WTC11 (cell line): ENCODE results near the gene MAP4. TPM values are rescaled to one million over a fixed set of nuclear protein-coding genes. Genes with fewer than 3 reads are reported as not detected.

Experiments used
- ATAC-seq: fragments of 200-7000 bp; cut with Tn5 transposase; 2 replicates; pipeline ENCODE4 v1.10.0; 2021; ENCODE audit warnings: mild to moderate bottlenecking, moderate library complexity
- CTCF ChIA-PET: fragments of 300-600 bp; sonication (Branson Sonifier 250); formaldehyde crosslinking; loops from one replicate; lab custom pipeline; 2021; ENCODE audit warnings: antibody characterized with exemption; lab: Charles Lee
- POLR2A ChIA-PET: fragments of 350-600 bp; sonication (Branson Sonifier 250); formaldehyde crosslinking; loops from one replicate; lab custom pipeline; 2021; ENCODE audit warnings: antibody characterized with exemption; lab: Charles Lee
- DNase-seq: peaks from one replicate; pipeline ENCODE4 v3.0.0; 2021; ENCODE audit warnings: low spot score
- H3K27ac Mint-ChIP-seq: 2 replicates; pipeline ENCODE4 v1.8.0; 2021; ENCODE audit warnings: mixed read lengths
- H3K27me3 Mint-ChIP-seq: 2 replicates; pipeline ENCODE4 v1.8.0; 2021; ENCODE audit warnings: low read depth, mild to moderate bottlenecking, moderate library complexity, mixed read lengths
- H3K36me3 Mint-ChIP-seq: 2 replicates; pipeline ENCODE4 v1.8.0; 2021; ENCODE audit warnings: mixed read lengths
- H3K4me1 Mint-ChIP-seq: 2 replicates; pipeline ENCODE4 v1.8.0; 2022; ENCODE audit warnings: mixed read lengths
- H3K4me3 Mint-ChIP-seq: 2 replicates; pipeline ENCODE4 v1.8.0; 2021; ENCODE audit warnings: mild to moderate bottlenecking, moderate library complexity, mixed read lengths
- H3K9me3 Mint-ChIP-seq: 2 replicates; pipeline ENCODE4 v1.8.0; 2021; ENCODE audit warnings: mixed read lengths
- ATF1 ChIP-seq: sonication (generic); formaldehyde crosslinking; IDR thresholded peaks from 2 replicates; pipeline ENCODE4 v1.8.1; 2023; ENCODE audit warnings: mild to moderate bottlenecking, moderate library complexity, missing genetic modification reagents
- CREB1 ChIP-seq: sonication (generic); formaldehyde crosslinking; IDR thresholded peaks from 2 replicates; pipeline ENCODE4 v1.8.0; 2023; ENCODE audit warnings: mild to moderate bottlenecking, missing genetic modification reagents
- E2F5 ChIP-seq: sonication (generic); formaldehyde crosslinking; IDR thresholded peaks from 2 replicates; pipeline ENCODE4 v1.8.1; 2022; ENCODE audit warnings: mild to moderate bottlenecking, moderate library complexity, missing genetic modification reagents
- ESRRA ChIP-seq: sonication (generic); formaldehyde crosslinking; IDR thresholded peaks from 2 replicates; pipeline ENCODE4 v1.8.1; 2022; ENCODE audit warnings: mild to moderate bottlenecking, missing genetic modification reagents, borderline replicate concordance
- IRF2 ChIP-seq: sonication (generic); formaldehyde crosslinking; IDR thresholded peaks from 2 replicates; pipeline ENCODE4 v1.8.0; 2022; ENCODE audit warnings: low read depth, missing genetic modification reagents, borderline replicate concordance
- KAT7 ChIP-seq: sonication (generic); formaldehyde crosslinking; IDR thresholded peaks from 2 replicates; pipeline ENCODE4 v1.8.1; 2023; ENCODE audit warnings: missing genetic modification reagents, mild to moderate bottlenecking, borderline replicate concordance
- MLX ChIP-seq: sonication (generic); formaldehyde crosslinking; IDR thresholded peaks from 2 replicates; pipeline ENCODE4 v1.8.1; 2023; ENCODE audit warnings: mild to moderate bottlenecking, missing genetic modification reagents, moderate library complexity
- MXD4 ChIP-seq: fragments of 250-450 bp; sonication (Bioruptor Pico); IDR thresholded peaks from 2 replicates; pipeline ENCODE4 v1.8.0; 2021; ENCODE audit warnings: mild to moderate bottlenecking, moderate library complexity, borderline replicate concordance
- NFATC4 ChIP-seq: fragments of 250-450 bp; sonication (Bioruptor Pico); IDR thresholded peaks from 2 replicates; pipeline ENCODE4 v1.9.0; 2021; ENCODE audit warnings: mild to moderate bottlenecking
- SOX15 ChIP-seq: fragments of 250-450 bp; sonication (Bioruptor Pico); IDR thresholded peaks from 2 replicates; pipeline ENCODE4 v1.9.0; 2021; ENCODE audit warnings: mild to moderate bottlenecking
- SP1 ChIP-seq: sonication (generic); formaldehyde crosslinking; conservative IDR thresholded peaks from 2 replicates; pipeline ENCODE4 v1.8.1; 2022; ENCODE audit warnings: missing genetic modification reagents
- TCF7 ChIP-seq: sonication (generic); formaldehyde crosslinking; IDR thresholded peaks from 2 replicates; pipeline ENCODE4 v1.8.0; 2022; ENCODE audit warnings: mild to moderate bottlenecking, low read depth, missing genetic modification reagents, moderate library complexity
- USF1 ChIP-seq: sonication (generic); formaldehyde crosslinking; IDR thresholded peaks from 2 replicates; pipeline ENCODE4 v1.8.0; 2022; ENCODE audit warnings: mild to moderate bottlenecking, missing genetic modification reagents
- ZNF121 ChIP-seq: sonication (generic); formaldehyde crosslinking; IDR thresholded peaks from 2 replicates; pipeline ENCODE4 v1.8.0; 2023; ENCODE audit warnings: missing genetic modification reagents
- ZNF263 ChIP-seq: sonication (generic); formaldehyde crosslinking; IDR thresholded peaks from 2 replicates; pipeline ENCODE4 v1.8.1; 2022; ENCODE audit warnings: low read depth, mild to moderate bottlenecking, moderate library complexity, missing genetic modification reagents
- ZNF281 ChIP-seq: sonication (generic); formaldehyde crosslinking; IDR thresholded peaks from 2 replicates; pipeline ENCODE4 v1.8.0; 2023; ENCODE audit warnings: mild to moderate bottlenecking, missing genetic modification reagents
- total RNA-seq: library from RNA; stranded (reverse); gene quantifications from 3 replicates; pipeline ENCODE4 v1.2.3, GENCODE V29; 2021
- TF ChIP-seq, protein P1 (sequence below): sonication (generic); formaldehyde crosslinking; IDR thresholded peaks from 2 replicates; pipeline ENCODE4 v1.8.1; 2023; ENCODE audit warnings: mild to moderate bottlenecking, moderate library complexity, missing genetic modification reagents

MAP4 gene
- total RNA-seq, 1 experiment from 2014 or later, result 199 TPM

DNA sequence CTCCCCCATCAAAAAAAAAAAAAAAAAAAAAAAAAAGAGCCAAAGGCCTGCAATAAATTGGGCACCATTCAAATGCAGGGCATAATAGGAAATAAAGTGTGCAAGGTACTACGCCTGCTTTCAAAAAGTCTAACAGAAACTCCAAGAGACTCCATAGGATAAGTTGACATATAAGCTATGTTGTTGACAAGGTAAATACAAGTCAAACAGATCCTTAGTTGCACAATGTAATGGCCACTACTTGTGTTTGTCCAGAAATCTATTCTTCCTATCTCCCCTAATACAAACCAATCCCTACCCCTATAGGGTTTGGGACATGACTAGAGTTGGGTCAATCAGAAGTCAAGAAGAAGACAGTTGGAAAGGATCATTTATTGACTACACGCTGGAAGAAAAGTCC, 16.0 kb downstream of the MAP4 start:
- TF ChIP-seq E2F5 (CRISPR knock-in tag) (no peak), CREB1 (CRISPR knock-in tag) (no peak), SOX15 (CRISPR knock-in tag) (no peak), ZNF281 (no peak), USF1 (no peak), SP1 (no peak), ZNF121 (CRISPR knock-in tag) (no peak), ZNF263 (no peak), MLX (CRISPR knock-in tag) (no peak)
- no peaks in the 10 kb centered on the region for H3K36me3 Mint-ChIP-seq
- ATAC-seq (no peak), DNase-seq (no peak)
- no peak overlapping the region for H3K27ac Mint-ChIP-seq
- H3K4me1 Mint-ChIP-seq, result peaks cover 15% of the 10 kb centered on the region
- H3K9me3 Mint-ChIP-seq, result no peaks in the 10 kb centered on the region
- POLR2A ChIA-PET, result no interaction called here
- CTCF ChIA-PET, result interaction anchor here (0.5 to 1.6 kb wide), 4 partner anchors 10 to 163 kb away, joined by 4 to 6 read pairs (median 4); no protein-coding TSS in a partner anchor
- H3K4me3 Mint-ChIP-seq, result no peak overlapping the region
- H3K27me3 Mint-ChIP-seq, result no peaks in the 10 kb centered on the region

- H3K36me3 Mint-ChIP-seq, result peaks cover 11% of the 10 kb centered on the region
- peaks cover 17% of the 10 kb centered on the region for H3K4me1 Mint-ChIP-seq
- TF ChIP-seq MXD4, result no peak
- no peak for TF ChIP-seq NFATC4 (CRISPR knock-in tag)
- TF ChIP-seq MLX (CRISPR knock-in tag), result no peak
- no peak for TF ChIP-seq IRF2 (CRISPR knock-in tag)
- no peak for TF ChIP-seq TCF7 (CRISPR knock-in tag)
- no peak for TF ChIP-seq KAT7 (CRISPR knock-in tag)
- TF ChIP-seq, protein P1, sequence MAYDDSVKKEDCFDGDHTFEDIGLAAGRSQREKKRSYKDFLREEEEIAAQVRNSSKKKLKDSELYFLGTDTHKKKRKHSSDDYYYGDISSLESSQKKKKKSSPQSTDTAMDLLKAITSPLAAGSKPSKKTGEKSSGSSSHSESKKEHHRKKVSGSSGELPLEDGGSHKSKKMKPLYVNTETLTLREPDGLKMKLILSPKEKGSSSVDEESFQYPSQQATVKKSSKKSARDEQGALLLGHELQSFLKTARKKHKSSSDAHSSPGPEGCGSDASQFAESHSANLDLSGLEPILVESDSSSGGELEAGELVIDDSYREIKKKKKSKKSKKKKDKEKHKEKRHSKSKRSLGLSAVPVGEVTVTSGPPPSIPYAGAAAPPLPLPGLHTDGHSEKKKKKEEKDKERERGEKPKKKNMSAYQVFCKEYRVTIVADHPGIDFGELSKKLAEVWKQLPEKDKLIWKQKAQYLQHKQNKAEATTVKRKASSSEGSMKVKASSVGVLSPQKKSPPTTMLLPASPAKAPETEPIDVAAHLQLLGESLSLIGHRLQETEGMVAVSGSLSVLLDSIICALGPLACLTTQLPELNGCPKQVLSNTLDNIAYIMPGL (CRISPR knock-in tag), result no peak
- no peak for TF ChIP-seq ATF1 (CRISPR knock-in tag)
- TF ChIP-seq ESRRA (CRISPR knock-in tag), result no peak
- DNase-seq, result no peak
- H3K27me3 Mint-ChIP-seq, result no peaks in the 10 kb centered on the region
- H3K27ac Mint-ChIP-seq, result no peak overlapping the region; the same call in none of the 2 replicates
- ChIA-PET CTCF (interaction anchor here (0.7 to 2.2 kb wide), 3 partner anchors 37 to 155 kb away, joined by 3 to 14 read pairs (median 4); no protein-coding TSS in a partner anchor), POLR2A (interaction anchor here (0.7 kb wide), 2 partner anchors 43 to 135 kb away, joined by 4 read pairs; no protein-coding TSS in a partner anchor)
- ATAC-seq, result no peak
- H3K9me3 Mint-ChIP-seq, result no peaks in the 10 kb centered on the region
- H3K4me3 Mint-ChIP-seq, result no peak overlapping the region
These were observed 19.8 kb downstream of the MAP4 start for GRCh38 chr3:47996440-47996839.
